ENCODE results near the gene ZNF169. TPM values are rescaled to one million over a fixed set of nuclear protein-coding genes. Genes with fewer than 3 reads are reported as not detected.
"Not testable (repeated sequence)": the region's sequence is repeated elsewhere in the genome, so short reads cannot be mapped to it uniquely, and the experiment has no call there.

Gene ZNF169
- total RNA-seq, 2 experiments from 2014 or later = 5.5 to 5.7 TPM

- DNase-seq (peak; percentile 82), ATAC-seq (peak; percentile 99)
- CTCF ChIA-PET = interaction anchor here (0.6 to 10.2 kb wide), 46 partner anchors 9 to 254 kb away, joined by 3 to 178 read pairs (median 4); partner anchors contain the start of gene PTPDC1
- POLR2A ChIA-PET = interaction anchor here (0.7 to 2.3 kb wide), 2 partner anchors 40 to 41 kb away, joined by 3 to 6 read pairs; no protein-coding TSS in a partner anchor
- no peak overlapping the region for H3K27ac Mint-ChIP-seq
- H3K4me3 Mint-ChIP-seq = peak overlapping the region; percentile 14
- no peaks in the 10 kb centered on the region for H3K36me3 Mint-ChIP-seq (ENCODE audit: low read depth)
- peak; percentile 89 for TF ChIP-seq CTCF (IDR thresholded peaks at IDR 0.05)
- H3K27me3 Mint-ChIP-seq = peaks cover 12% of the 10 kb centered on the region
- intact Hi-C loops (cut with micrococcal nuclease) = loop anchor here (1.0 kb wide), 1 partner anchor 148 kb away; no protein-coding TSS in a partner anchor
- H3K9me3 Mint-ChIP-seq = no peaks in the 10 kb centered on the region
- H3K4me1 Mint-ChIP-seq (ENCODE audit: low read depth) = peaks cover 3% of the 10 kb centered on the region
Observed at GRCh38 chr9:94213511-94214124, 45.5 kb upstream of the ZNF169 start.

- CTCF ChIA-PET = no interaction called here
- Mint-ChIP-seq H3K4me3 (no peak overlapping the region), H3K4me1 (ENCODE audit: low read depth) (no peaks in the 10 kb centered on the region), H3K27ac (no peak overlapping the region), H3K36me3 (ENCODE audit: low read depth) (no peaks in the 10 kb centered on the region), H3K27me3 (peaks cover 11% of the 10 kb centered on the region), H3K9me3 (peaks cover 5% of the 10 kb centered on the region)
- DNase-seq (no peak), ATAC-seq (no peak)
- POLR2A ChIA-PET = interaction anchor here (0.6 kb wide), 1 partner anchor 42 kb away, joined by 3 read pairs; no protein-coding TSS in a partner anchor
- intact Hi-C loops (cut with micrococcal nuclease) = no loop called here
- no peak for TF ChIP-seq CTCF (IDR thresholded peaks at IDR 0.05)
Observed at GRCh38 chr9:94222870-94223269, 36.2 kb upstream of the ZNF169 start.

- intact Hi-C loops (cut with micrococcal nuclease); DNase-seq; H3K4me3 Mint-ChIP-seq; H3K4me1 Mint-ChIP-seq (ENCODE audit: low read depth); H3K36me3 Mint-ChIP-seq (ENCODE audit: low read depth); H3K27ac Mint-ChIP-seq; H3K9me3 Mint-ChIP-seq; ATAC-seq: not testable (repeated sequence)
- ChIA-PET POLR2A (interaction anchor here (1.4 kb wide), 1 partner anchor 24 kb away, joined by 3 read pairs; no protein-coding TSS in a partner anchor), CTCF (interaction anchor here (0.8 to 1.4 kb wide), 2 partner anchors 159 to 161 kb away, joined by 4 read pairs; no protein-coding TSS in a partner anchor)
- H3K27me3 Mint-ChIP-seq = peaks cover 18% of the 10 kb centered on the region
Observed at GRCh38 chr9:94225413-94225812, 33.7 kb upstream of the ZNF169 start.

GRCh38 chr9:94228616-94229015 lies 30.5 kb upstream of the ZNF169 start:
- Mint-ChIP-seq H3K4me1 (ENCODE audit: low read depth) (no peaks in the 10 kb centered on the region), H3K4me3 (no peak overlapping the region), H3K36me3 (ENCODE audit: low read depth) (no peaks in the 10 kb centered on the region), H3K9me3 (peaks cover 6% of the 10 kb centered on the region), H3K27me3 (peaks cover 20% of the 10 kb centered on the region), H3K27ac (no peak overlapping the region)
- TF ChIP-seq CTCF (IDR thresholded peaks at IDR 0.05) = no peak
- CTCF ChIA-PET = interaction anchor here (3.9 kb wide), 1 partner anchor 15 kb away, joined by 14 read pairs; no protein-coding TSS in a partner anchor
- POLR2A ChIA-PET = interaction anchor here (0.7 kb wide), 2 partner anchors 83 to 280 kb away, joined by 3 read pairs; no protein-coding TSS in a partner anchor
- no peak for ATAC-seq
- DNase-seq = no peak
- intact Hi-C loops (cut with micrococcal nuclease) = no loop called here

- peaks cover 4% of the 10 kb centered on the region for H3K9me3 Mint-ChIP-seq
- H3K27ac Mint-ChIP-seq = no peak overlapping the region
- H3K4me3 Mint-ChIP-seq = no peak overlapping the region
- intact Hi-C loops (cut with micrococcal nuclease) = no loop called here
- DNase-seq = no peak
- no peak for TF ChIP-seq CTCF (IDR thresholded peaks at IDR 0.05)
- H3K36me3 Mint-ChIP-seq (ENCODE audit: low read depth) = no peaks in the 10 kb centered on the region
- no peak for ATAC-seq
- H3K4me1 Mint-ChIP-seq (ENCODE audit: low read depth) = no peaks in the 10 kb centered on the region
- CTCF ChIA-PET = no interaction called here
- H3K27me3 Mint-ChIP-seq = peaks cover 14% of the 10 kb centered on the region
- POLR2A ChIA-PET = no interaction called here
Observed at GRCh38 chr9:94232428-94232827, 26.7 kb upstream of the ZNF169 start.

GRCh38 chr9:94241098-94241497 lies 18.0 kb upstream of the ZNF169 start:
- DNase-seq; H3K36me3 Mint-ChIP-seq (ENCODE audit: low read depth); CTCF ChIA-PET: not testable (repeated sequence)

More at GRCh38 chr9:94241098-94241497, 18.0 kb upstream of the ZNF169 start:
- H3K27ac Mint-ChIP-seq; H3K9me3 Mint-ChIP-seq; H3K4me1 Mint-ChIP-seq (ENCODE audit: low read depth); POLR2A ChIA-PET; H3K4me3 Mint-ChIP-seq; ATAC-seq; intact Hi-C loops (cut with micrococcal nuclease): not testable (repeated sequence)
- peaks cover 11% of the 10 kb centered on the region for H3K27me3 Mint-ChIP-seq
